NCI-H524 treated with DMSO at 0.1 percent for 48 hours (cell line): Measurements from ENCODE around the gene SHB.

Experiments used
- DNase-seq: peaks from one replicate; lab custom pipeline; 2025; lab: John Stamatoyannopoulos, UW

The SHB gene

GRCh38 chr9:38068701-38069628 is at the start of gene SHB:
SHB (minus strand) TSS chr9:38069227; CDS start chr9:38068645, 582 bp downstream.
- DNase-seq: no peak

- DNase-seq: peak; percentile 94
Observed at GRCh38 chr9:38117651-38118050, 48.6 kb upstream of the SHB start.

GRCh38 chr9:38114905-38115304 is 45.9 kb upstream of the SHB start:
- DNase-seq: no peak

GRCh38 chr9:38112456-38112855 is 43.4 kb upstream of the SHB start:
- DNase-seq: no peak

- DNase-seq: no peak
Observed at GRCh38 chr9:38112049-38112448, 43.0 kb upstream of the SHB start.

GRCh38 chr9:38110476-38110875 is 41.4 kb upstream of the SHB start:
- DNase-seq: no peak

GRCh38 chr9:38109601-38110000 is 40.6 kb upstream of the SHB start:
- no peak for DNase-seq

GRCh38 chr9:38108326-38108725 is 39.3 kb upstream of the SHB start:
- DNase-seq: no peak

- DNase-seq: no peak
Observed at GRCh38 chr9:38107811-38108304, 38.8 kb upstream of the SHB start.

GRCh38 chr9:38107405-38107804 is 38.4 kb upstream of the SHB start:
- DNase-seq: no peak

- DNase-seq: peak; percentile 33
Observed at GRCh38 chr9:38106488-38106887, 37.5 kb upstream of the SHB start.

GRCh38 chr9:38103340-38103739 is 34.3 kb upstream of the SHB start:
- no peak for DNase-seq

- DNase-seq: no peak
Observed at GRCh38 chr9:38101423-38101822, 32.4 kb upstream of the SHB start.

GRCh38 chr9:38096238-38096805 is 27.3 kb upstream of the SHB start:
- no peak for DNase-seq

- DNase-seq: no peak
Observed at GRCh38 chr9:38094165-38094564, 25.1 kb upstream of the SHB start.

GRCh38 chr9:38092656-38093055 is 23.6 kb upstream of the SHB start:
- no peak for DNase-seq

- no peak for DNase-seq
Observed at GRCh38 chr9:38092200-38092524, 23.1 kb upstream of the SHB start.

- no peak for DNase-seq
Observed at GRCh38 chr9:38091310-38092199, 22.5 kb upstream of the SHB start.

- DNase-seq: no peak
Observed at GRCh38 chr9:38090170-38090569, 21.1 kb upstream of the SHB start.

- DNase-seq: no peak
Observed at GRCh38 chr9:38089387-38090165, 20.5 kb upstream of the SHB start.
